Amniotic epithelial cell (primary cell): ENCODE measurements around the gene IFNLR1.

Experiments
- DNase-seq: peaks from one replicate; pipeline ENCODE4 v3.0.0-alpha.2; 2010; ENCODE audit warnings: low read depth

IFNLR1 gene

DNA sequence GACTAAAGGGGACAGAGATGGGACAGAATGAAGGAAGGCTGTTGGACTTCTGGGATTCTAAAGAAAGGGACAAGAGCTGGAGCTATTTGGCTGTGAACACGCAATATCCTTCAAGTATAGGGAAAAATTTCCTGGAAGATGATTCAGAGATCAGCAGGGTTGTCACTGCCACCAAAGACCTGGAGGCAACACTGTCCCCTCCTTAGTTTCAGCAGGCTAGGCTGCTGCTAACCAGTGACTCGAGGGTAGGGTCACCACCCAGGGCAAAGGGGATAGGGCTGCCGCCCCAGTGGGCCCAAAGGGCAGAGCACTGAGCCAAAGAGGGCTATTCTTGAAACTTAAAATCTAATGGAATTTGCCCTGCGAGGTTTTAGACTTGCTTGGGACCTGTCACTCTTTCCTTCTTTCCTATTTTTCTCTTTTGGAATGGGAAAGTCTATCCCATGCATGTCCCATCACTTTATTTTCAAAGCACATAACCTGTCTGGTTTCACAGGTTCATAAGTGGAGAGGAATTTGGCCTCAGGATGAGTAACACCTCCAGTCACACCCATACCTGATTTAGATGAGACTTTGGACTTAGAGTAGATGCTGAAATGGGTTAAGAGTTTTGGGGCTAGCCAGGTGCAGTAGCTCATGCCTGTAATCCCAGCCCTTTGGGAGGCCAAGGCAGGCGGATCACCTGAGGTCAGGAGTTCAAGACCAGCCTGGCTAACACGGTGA is 11.9 kb downstream of the IFNLR1 start:
- DNase-seq = no peak

- DNase-seq = no peak
These were observed 13.2 kb downstream of the IFNLR1 start for GRCh38 chr1:24173638-24174575.

- DNase-seq = no peak
These were observed 14.5 kb downstream of the IFNLR1 start for GRCh38 chr1:24172598-24172997.

- DNase-seq = no peak
These were observed 17.8 kb downstream of the IFNLR1 start for GRCh38 chr1:24169286-24169685.

DNA sequence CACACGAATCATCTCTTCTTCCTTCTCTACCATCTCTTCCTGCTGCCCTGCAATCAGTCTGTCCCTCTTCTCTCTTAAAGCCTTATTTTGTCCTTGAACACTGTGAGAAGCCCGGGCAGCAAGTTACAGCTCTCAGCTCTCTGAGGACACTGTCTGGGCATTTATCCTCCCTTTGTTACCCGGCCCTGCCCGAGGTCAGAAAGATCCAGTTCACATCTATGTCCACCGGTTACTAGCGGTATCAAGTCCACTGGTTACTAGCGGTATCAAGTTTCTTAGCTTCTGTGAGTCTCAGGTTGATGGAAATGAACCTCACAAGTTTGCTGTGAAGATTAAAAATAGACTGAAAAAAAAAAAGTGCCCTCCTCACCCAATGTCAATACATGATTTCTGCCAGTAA is 18.8 kb downstream of the IFNLR1 start:
- no peak for DNase-seq

GRCh38 chr1:24167008-24167407 is 20.1 kb downstream of the IFNLR1 start:
- no peak for DNase-seq

DNA sequence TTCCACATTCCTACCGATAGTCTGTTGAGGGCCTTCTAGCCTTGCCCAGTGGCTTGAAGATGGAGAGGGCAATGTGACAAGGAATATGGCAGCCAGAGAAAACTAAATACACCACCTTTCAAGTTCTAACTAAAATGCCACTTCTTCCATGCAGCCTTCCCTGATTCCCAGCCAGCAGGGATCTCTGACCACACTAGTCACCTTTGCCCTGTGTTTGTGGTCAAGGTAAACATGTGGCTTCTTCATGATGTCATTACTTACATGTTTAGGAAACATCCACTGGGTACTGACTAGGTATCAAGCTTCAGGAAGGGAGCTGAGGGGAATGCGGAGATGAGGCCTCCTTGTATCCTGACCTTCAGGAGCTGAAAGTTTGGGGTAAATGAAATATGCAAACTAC is 21.6 kb downstream of the IFNLR1 start:
- DNase-seq = no peak

DNA sequence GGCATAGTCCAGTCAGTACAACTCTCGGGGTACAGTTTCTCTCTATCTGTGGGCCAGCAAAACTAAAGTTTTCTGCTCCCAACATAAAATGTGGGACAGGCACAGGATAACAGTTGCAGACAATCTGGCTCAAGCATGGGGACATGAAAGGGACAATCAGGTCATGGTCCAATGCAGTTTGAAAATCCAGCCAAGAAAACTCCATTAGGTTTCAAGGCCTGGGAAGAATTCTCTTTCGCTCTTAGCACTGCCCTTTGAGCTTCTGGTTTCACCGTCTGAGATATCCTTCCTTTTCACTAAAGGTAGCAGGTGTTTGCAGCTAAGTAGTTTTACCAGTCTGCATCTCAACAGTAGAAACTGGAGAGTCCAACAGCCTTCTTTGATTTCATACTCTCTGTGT is 23.1 kb downstream of the IFNLR1 start:
- no peak for DNase-seq

- DNase-seq = no peak
These were observed 24.9 kb downstream of the IFNLR1 start for GRCh38 chr1:24162201-24162600.

DNA sequence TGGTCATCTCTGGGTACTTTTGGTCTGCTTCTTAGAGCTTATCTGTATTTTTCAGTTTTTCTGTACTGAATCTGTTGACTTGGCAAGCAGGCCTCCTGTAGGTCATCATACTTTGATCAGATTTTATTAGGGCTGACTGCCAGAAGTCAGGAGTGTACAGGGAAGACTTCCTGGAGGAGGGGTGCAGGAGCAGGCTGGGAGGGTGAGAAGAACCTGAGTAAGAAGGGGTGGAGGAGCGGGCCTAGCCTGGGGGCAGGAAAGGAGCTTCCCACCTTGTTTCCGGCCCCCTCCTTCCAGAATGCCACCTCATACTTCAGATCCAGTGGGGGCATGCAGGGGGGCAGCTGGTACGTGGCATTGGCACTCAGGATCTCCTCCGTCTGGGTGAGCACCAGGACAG is 25.8 kb downstream of the IFNLR1 start:
- DNase-seq = no peak

DNA sequence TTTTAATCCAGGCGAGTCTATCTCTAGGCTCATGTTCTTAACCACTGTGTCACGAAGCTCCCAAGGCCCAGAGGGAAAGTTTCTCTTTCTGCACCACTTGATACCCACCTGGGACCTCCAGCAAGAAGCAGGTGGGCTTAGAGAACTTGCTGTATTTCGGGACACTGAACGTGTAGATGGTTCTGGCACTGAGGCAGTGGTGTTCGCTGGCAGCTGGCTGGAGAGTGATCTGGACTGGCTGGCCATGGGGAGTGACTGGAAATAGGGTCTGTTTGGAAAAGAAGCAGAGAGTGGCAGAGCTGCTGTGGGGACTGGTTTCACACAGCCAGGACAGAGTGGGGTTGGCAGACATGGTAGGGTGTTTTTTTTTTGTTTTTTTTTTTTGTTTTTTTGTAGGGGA is 27.7 kb downstream of the IFNLR1 start:
- DNase-seq = no peak

DNA sequence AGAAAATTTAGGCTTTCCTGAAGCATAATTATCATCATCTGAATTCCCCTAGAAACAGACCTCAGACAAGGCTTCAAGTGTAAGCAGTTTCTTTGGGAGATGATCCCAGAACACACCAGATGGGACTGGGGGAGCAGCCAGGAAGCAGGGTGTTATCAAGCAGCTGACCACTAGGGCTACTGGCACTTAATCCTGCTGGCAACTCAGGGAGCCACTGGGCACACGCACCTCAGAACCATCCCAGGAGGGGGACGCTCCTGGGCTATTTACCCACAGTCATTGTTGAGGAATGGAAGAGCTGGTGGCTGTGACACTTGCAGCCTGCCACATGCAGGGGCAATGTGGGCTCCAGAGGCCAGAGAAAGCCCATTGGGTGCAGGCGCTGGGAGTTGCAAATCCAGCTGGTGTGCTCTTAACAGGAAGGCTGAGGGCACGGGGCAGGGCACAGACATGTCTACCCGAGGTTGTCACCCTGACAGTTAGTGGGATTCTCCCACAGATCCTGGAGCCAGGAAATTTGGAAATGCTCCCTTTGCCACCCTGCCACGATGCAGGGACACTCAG is 29.1 kb downstream of the IFNLR1 start:
- DNase-seq = no peak

- DNase-seq = no peak
These were observed 30.4 kb downstream of the IFNLR1 start for GRCh38 chr1:24156542-24157260.

- DNase-seq = no peak
These were observed 31.9 kb downstream of the IFNLR1 start for GRCh38 chr1:24155011-24155782.

- DNase-seq = no peak
These were observed 32.9 kb downstream of the IFNLR1 start for GRCh38 chr1:24154215-24154614.

DNA sequence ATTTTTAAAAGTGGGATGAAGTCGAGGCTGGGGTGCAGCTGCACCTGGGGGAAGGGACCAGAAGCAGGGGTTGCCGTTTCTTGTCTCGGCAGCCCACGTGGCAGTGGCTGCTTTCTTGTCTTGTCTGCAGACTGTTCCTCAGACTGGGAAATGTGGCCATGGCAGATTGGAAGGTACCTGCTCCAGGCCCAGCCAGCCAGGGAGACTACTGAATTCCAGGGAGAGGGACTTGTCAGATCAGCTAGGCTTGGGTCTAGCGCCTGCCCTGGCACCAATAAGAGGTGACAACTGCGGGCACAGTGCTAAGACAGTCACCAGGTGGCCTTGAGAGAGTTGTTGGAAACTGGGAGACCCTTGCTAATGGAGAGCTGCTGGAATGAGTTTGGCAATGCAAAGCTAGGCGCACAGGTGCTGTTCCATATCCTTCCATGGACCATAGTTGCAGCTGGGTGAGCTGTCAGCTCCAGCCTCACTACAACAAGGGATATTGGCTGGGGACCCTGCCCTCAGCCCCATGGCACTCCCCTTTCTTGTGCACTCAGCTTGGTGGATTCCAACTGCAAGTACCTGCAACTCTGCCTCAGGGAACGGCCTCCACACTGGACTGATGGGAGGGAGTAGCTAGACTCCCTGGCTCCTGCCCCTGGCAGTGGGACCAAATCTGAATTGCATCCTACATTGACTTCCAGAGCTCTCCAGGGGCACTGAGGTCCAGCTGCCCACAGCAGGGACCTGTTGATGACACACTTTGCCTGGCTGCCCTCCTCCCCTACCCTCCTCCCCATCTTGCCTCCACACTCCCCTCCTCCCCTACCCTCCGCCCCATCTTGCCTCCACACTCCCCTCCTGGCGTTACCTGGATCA is 34.2 kb downstream of the IFNLR1 start:
- DNase-seq = no peak

DNA sequence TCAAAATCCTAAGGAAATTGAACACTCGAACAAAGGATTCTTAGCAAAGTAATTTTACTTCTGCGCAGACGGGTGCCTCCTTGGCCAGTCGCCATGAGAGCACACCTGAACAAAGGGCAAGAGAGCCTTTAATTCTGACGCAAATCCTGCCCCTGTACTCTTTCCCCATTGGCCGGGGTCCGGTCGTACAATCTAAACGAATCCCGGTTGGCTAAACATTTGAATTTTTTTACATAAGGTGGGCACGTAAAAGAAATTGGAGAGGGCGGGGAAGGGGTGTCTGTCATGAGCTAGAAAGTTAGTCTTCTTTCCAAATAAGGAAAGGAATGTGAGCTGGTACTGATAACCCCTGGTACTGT is 35.9 kb downstream of the IFNLR1 start:
- no peak for DNase-seq

GRCh38 chr1:24150234-24151174 is 36.6 kb downstream of the IFNLR1 start:
- DNase-seq = peak; percentile 63

DNA sequence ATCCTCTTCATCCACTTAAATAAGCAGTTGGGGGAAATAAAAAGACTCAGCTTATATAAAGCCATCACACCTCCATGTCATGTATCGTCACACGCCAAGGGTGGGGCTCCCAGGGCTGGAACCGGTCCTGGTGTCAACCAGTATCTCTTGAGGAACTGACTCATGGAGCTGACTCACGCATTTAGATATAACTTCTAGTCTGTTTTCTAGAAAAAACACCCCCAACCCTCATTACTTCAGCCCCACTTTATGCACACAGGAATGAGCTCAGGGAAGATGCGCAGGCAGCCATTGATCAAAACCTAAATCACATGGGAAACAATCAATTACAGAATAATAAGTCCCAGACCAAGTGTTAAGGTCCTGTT is 37.2 kb downstream of the IFNLR1 start:
- peak; percentile 64 for DNase-seq

- DNase-seq = no peak
These were observed 39.3 kb downstream of the IFNLR1 start for GRCh38 chr1:24147816-24148215.
